HG03103 (cell line): ENCODE results near the gene KRT83.

Experiments used
- ATAC-seq: cut with Tn5 transposase; IDR thresholded peaks from one replicate; pipeline ENCODE4 v1.9.1; 2021; ENCODE audit warnings: low read depth; ENCODE audit not compliant: unreplicated experiment

Gene KRT83

DNA sequence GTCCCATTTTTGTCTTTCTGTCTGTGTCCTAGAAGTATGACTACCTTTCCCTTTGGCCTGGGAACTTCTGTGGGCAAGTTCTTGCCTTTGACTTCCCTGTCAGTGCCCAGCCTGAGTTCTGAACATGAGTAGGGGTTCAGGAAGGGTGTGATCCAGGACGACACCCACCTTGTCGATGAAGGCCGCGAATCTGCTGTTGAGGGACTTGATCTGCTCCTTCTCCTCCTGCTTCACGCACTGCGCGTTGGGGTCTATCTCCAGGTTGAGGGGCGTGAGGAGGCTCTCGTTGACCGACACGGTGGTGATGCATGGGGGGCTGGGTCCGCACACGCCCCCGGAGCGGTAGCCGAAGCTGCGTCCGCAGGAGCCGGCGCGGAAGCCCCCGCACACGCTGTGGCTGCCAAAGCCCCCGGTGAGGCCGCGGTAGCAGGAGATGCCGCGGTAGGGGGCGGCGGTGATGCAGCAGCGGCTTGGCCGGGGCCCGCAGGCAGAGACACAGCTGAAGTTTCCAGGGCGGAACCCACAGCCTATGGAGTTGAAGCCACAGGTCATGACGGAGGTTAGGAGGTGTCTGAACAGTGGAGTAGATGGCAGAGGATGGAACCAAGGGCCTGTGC is at the start of gene KRT83:
Gene KRT83 (minus strand): TSS at position 615 of the 617 bp plus-strand sequence. CDS start 63 bp downstream, at position 552.
- ATAC-seq, result no peak

DNA sequence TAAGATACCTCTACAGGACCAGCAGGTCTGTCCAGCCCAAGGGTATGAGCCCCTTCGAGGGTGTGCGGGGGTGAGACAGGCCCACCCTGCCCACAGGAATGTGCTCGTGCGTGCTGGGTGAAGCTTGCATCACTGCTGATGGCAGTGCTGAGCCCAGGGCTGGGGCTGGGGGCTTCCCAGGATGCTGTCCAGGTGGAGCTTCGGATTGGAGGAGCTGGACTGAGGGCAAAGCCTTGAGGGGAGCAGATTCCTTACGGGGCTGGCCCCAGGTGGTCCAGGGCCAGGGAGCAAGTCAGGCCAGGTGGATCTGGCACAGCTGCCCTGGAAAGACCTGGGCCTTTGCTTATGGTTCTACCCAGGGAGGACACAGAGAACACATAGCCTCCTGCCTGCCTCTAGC is 48.6 kb upstream of the KRT83 start:
- ATAC-seq, result no peak

- no peak for ATAC-seq
These were observed 48.0 kb upstream of the KRT83 start for GRCh38 chr12:52369211-52369610.

DNA sequence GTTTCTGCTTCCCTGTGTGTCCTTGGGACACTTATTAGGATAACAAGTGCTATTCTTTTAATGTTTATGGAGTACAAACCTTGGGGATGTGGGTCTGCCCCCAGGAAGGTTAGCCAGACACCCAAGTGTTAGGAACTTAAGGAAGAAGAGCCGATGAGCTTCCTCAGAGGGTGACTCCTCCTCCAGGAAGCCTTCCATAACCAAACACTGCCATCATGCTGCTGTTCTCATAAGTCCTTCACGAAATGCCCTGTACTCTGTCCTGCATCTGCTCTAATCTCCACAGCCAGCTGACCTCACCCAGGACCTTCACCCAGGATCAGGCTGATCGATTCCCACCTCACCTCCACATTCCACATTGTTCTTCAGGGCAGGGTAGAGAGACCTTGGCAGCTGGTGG is 47.3 kb upstream of the KRT83 start:
- ATAC-seq, result no peak

GRCh38 chr12:52367876-52368275 is 46.7 kb upstream of the KRT83 start:
- ATAC-seq, result no peak

- no peak for ATAC-seq
These were observed 45.7 kb upstream of the KRT83 start, which contains the start of gene KRT85 for GRCh38 chr12:52366738-52367485. TSS of gene KRT85 (minus strand) at chr12:52367481. CDS start at chr12:52367405, 76 bp downstream.

DNA sequence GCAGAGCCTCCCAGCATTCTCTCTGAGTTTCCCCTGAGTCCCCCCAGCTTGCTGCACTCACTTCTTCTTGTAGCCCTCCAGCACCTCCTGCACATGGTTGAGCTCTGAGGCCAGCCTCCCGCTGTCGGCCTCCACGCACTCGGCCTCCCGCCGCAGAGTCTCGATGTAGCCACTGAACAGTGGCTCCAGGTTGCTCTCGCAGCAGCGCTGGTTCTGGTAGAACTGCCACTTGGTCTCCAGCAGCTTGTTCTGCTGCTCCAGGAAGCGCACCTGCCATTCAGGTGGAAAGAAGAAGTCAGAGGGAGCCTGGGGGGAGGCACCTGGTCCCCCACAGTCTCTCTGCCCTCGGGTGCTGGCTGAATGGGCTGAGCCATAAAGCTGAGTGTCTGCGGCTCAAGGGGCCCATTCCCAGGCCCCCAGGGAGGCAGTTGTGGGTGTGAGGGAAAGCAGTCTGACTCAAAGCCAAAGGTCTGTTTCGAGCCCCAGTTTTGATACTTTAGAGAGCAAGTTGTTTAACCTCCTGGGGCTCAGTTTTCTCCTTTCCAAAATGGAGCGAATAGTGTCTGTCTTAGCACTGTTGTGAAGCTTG is 43.8 kb upstream of the KRT83 start:
- ATAC-seq, result no peak

GRCh38 chr12:52364061-52364460 is 42.9 kb upstream of the KRT83 start:
- ATAC-seq, result no peak

DNA sequence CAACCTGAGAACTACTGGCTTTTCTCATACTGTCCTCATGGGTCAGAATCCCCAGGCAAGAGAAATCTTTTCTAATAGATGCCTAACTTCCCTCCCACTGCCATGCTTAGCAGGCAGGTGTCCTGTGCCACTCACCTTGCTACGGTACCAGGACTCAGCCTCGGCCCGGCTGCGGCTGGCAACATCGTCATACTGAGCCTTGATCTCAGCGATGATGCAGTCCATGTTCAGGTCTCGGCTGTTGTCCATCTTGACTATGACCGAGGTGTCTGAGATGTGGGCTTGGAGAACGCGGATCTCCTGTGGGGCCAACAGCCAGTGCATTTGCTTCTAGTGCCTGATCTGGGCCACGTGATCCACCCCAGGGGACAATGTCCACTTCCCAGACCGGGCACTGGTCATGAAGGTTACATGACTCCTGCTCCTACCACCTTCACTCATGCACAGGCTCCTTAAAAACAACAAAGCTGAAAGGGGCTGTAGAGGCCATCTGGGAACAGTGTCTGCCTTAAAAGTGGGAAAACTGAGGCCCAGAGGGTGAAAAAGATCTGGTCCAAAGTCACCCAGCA is 42.0 kb upstream of the KRT83 start:
- no peak for ATAC-seq

DNA sequence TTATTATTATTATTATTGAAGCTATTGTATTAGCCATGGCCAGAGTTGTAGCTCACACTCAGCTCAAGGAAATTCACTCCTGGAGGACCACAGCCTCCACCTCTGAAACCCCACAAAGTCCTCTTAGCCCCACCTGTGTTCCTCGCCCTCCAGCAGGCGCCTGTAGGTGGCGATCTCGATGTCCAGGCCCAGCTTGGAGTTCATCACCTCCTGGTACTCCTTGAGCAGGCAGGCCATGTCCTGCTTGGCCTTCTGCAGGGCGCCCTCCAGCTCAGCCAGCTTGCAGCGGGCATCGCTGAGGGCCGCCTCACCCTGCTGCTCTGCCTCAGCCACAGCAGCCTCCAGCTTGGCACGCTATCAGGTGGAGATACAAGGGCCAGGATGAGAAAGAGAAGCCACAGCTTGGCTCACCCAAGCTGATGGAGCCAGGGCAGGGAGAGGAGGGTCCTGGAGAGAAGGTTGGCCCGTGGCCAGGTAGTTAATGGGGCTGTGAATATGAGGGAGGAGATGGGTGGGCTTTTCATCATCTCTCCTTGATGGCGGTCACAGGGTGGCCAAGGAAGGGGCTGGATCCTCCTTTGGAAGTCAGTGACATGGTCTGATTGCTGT is 41.0 kb upstream of the KRT83 start:
- no peak for ATAC-seq

DNA sequence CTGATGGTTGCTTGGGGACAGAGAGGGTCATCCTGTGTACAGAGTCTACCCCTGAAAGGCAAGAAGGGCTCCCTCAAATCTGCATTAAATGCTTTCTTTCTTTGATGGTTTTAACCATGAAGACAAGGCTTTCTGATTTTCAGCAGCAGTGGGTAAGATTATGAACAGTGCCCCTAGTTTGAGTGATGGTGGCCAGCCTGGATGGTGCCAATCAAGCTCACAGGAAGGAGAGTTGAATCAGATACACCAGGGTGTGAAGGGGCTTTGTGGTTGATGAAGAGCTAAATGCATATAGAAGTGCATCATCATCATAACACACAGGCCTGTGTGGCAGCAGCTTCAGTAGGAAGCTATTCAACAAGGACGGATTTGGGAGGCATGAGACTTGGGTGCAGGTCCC is 40.4 kb upstream of the KRT83 start:
- ATAC-seq, result no peak

DNA sequence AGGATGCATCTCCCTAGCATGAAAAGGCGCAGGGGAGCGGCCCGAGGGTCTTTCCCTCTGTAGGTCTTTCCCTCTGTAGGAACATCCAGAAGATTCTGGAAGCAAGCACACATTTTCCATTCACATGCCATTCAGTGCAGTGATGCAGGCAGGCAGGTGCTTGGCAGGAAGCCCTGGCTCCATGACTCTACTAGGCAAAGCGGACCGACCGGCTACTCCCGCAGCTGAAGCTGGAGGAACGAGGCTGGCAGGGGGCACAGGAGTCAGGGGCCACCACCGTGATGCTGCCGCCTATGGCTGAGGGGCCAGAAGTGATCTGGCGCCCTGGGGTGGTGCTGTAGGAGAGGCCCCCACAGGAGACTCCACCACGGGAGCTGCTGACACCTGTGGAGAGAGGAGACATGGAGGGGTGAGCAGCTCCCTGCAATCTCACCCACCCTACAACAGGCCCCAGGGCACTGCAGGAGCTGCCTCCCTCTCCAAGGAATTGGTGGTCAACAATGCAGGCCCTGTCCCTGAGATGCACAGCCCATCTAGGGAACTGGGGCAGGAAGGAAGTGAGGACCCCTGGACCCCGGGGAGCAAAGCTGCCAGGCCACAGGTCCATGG is 39.6 kb upstream of the KRT83 start:
- ATAC-seq, result no peak

DNA sequence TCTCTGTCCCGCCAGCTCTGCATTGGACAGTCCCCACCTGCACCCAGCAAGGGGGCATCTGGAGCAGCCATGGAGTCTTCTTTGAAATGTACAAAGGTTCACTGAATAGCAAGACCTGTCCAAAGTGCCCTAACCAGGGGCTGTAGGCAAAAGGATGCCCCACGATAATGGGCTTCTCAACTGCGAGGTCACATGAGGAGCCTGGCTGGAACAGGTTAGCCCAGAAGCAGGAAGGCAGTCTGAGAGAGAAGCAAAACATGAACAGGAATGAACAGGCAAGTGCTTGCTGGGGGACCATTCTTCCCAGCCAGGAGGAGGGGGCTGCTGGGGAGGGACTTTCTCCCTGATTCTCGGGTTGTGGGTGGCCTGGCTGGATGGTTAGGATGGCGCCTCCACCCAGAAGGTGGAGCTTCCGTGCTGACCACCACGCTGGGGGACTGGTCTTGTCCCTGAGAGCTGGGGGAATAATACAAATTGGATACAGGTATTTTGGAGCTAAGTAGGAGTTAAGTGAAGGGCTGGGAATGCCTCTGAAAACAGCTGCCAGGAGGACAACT is 39.0 kb upstream of the KRT83 start:
- no peak for ATAC-seq

- no peak for ATAC-seq
These were observed 38.4 kb upstream of the KRT83 start for GRCh38 chr12:52359621-52360061.

DNA sequence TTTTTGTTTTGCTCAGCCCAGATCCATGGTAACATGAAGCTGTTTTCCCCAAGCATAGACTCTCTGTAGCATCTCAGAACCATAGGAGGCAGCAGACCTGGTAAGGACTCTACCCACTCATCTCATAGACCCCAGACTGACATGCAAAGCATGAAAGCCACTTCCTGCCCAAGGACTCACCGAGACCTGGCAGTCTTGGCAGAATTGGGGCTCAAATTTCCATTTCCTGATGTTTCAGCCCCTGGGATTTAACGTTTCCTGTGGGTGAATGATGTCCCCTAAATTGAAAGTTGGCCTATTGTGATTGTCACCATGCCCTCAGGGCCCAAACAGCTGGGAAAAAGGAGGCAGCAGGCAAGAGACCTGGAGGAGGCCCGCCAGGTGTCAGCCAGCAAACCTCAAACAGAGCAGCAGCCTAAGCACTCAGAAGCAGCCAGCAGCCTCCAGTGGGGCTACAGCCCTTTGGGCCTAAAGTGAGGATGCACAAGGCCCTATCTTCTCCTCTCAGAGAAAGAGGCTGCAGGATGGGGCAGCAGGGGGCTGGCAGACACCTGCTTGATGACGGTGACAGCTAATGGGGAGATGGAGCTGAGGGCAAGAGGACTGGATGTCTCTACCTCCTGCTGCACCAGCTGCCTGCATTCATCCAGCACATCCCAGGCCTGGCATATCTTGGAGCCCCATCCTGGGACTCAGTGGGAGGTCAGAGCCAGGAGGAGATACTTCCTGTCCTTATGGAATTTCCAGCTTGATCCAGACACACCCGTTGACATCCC is 37.6 kb upstream of the KRT83 start:
- peak; percentile 90 for ATAC-seq

DNA sequence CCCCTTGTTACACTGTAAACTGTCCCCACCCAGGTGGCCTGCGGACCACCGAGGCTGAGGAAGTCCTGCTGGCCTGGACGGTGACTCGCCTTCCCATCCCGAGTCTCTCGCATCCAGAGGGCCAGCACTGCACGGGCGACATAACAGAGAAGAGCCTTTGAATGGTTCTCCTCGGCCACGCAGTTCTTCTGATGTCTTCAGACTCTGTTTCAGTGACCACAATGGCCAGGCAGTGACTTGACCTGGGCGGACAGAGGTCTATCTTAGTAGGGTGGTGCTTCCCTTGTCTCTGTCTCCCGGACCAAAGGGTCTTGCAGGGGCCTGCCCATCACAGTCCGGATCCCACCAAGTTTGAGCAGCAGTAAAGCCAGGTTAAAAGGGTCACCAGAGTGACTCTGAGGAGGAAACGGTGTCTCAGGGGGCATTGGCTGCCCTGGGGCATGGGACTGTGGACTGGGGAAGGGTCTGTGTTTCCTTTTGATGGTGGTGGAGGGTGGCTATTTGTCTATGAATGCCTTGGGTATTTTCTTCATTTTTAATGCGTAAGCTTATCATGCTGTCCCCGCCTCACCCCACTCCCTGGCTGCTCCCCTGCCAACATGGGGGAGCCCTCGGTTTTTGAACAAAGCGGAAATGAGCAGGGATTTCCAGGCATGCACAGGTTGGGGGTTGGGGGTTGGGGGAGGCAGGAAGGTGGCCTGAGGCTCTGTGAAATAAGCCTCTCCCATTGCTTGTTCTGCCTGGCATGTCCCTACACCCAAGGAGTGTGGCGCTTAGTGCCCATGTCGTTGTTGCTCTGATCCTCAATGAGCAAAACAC is 35.8 kb upstream of the KRT83 start:
- no peak for ATAC-seq

DNA sequence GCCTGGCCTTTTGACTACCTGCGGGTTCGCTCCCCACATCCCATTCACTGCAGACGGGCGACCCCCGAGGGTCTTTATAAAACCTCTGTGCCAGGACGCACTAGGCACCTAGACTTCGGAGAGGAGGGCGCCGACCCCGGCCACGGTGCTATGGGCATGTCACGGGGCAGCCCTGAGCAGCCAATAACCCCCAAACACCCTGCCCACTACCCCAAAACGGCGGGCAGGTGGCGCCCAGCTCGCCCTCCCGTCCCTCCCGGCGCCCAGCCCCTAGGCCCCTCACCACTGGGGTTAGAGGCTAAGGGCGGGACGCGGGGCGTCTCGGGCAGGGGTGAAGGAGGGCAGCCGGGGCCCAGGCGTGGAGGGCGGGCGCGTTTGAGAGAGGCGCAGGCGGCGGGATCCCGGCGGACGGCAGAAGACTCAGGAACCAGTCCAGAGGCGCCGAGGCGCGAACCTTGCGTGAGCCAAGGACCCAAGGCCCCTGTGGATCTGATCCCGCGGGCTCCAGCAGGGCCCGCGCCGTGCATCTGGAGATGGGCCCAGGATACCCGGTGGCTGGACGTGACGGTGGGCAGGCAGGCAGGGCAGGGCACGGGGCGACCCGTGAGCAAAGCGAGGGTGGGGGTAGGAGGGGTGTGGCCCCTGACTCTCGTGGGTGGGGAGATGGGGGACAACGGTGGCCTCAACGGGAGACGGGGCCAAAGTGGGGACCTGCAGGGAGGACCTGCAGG is 35.0 kb upstream of the KRT83 start:
- no peak for ATAC-seq

- no peak for ATAC-seq
These were observed 34.0 kb upstream of the KRT83 start for GRCh38 chr12:52355176-52355575.
